H1 (cell line): ENCODE measurements around the gene NRROS. TPM values are rescaled to one million over a fixed set of nuclear protein-coding genes. Genes with fewer than 3 reads are reported as not detected.

Experiments
- ATF2 ChIP-seq: IDR thresholded peaks from 2 replicates; pipeline ENCODE4 v1.6.1; 2012; ENCODE audit warnings: low read length, inconsistent platforms
- ATF3 ChIP-seq: IDR thresholded peaks from 2 replicates; pipeline ENCODE4 v1.6.1; 2011; ENCODE audit warnings: low read depth, mild to moderate bottlenecking, low read length; ENCODE audit not compliant: insufficient read depth
- CEBPB ChIP-seq: IDR thresholded peaks from 2 replicates; pipeline ENCODE4 v1.6.1; 2012; ENCODE audit warnings: low read depth, low read length
- CTBP2 ChIP-seq: IDR thresholded peaks from 2 replicates; pipeline ENCODE4 v1.7.0; 2011; ENCODE audit warnings: borderline replicate concordance, mild to moderate bottlenecking, moderate library complexity, mixed read lengths, low read length; ENCODE audit not compliant: insufficient read depth, insufficient read length
- EGR1 ChIP-seq: IDR thresholded peaks from 2 replicates; pipeline ENCODE4 v1.6.1; 2011; ENCODE audit warnings: low read depth, low read length, borderline replicate concordance
- GABPA ChIP-seq: IDR thresholded peaks from 2 replicates; pipeline ENCODE4 v1.6.1; 2011; ENCODE audit warnings: mild to moderate bottlenecking, low read length, moderate library complexity, borderline replicate concordance; ENCODE audit not compliant: insufficient read depth
- POU5F1 ChIP-seq: IDR thresholded peaks from 2 replicates; pipeline ENCODE4 v1.6.1; 2011; ENCODE audit warnings: low read depth, mild to moderate bottlenecking, low read length, moderate library complexity
- SP4 ChIP-seq: IDR thresholded peaks from 2 replicates; pipeline ENCODE4 v1.6.1; 2012; ENCODE audit warnings: low read length, inconsistent platforms
- SUZ12 ChIP-seq: fragments of 200-600 bp; sonication (generic); IDR thresholded peaks from 2 replicates; pipeline ENCODE4 v1.6.1; 2012; ENCODE audit warnings: mild to moderate bottlenecking, inconsistent platforms, low read length, moderate library complexity, mixed read lengths
- TAF1 ChIP-seq: IDR thresholded peaks from 2 replicates; pipeline ENCODE4 v1.6.1; 2011; ENCODE audit warnings: mild to moderate bottlenecking, low read depth, low read length
- polyA plus RNA-seq, 7 experiments: library from polyadenylated mRNA; depleted of rRNA in 3 of 7; stranded (reverse) in 5 of 7; unstranded in 2 of 7; fragments of >200 nt in 5 of 7; fragments of 200-250 nt in 2 of 7; gene quantifications; 1 replicate in 5 of 7; 2 replicates in 1 of 7; 4 replicates in 1 of 7; pipeline versions ENCODE4 v1.2.1 to v1.2.3, GENCODE V29; 2011 to 2013; ENCODE audit warnings: missing spikeins in 2 of 7, mixed read lengths in 2 of 7
- total RNA-seq: library from RNA; stranded (reverse); fragmentation: NEBNext Ultra II Directional; extraction: Animal tissue kit (Norgen Biotek cat#: 25700); gene quantifications from 2 replicates; pipeline ENCODE4 v1.2.1, GENCODE V29; 2021

Gene NRROS
- total and polyA plus RNA-seq, 2 of the 8 experiments (the other 6 are each of a cell fraction or from before 2014, with no cell fraction given), result 5.3 to 7.3 TPM

- TF ChIP-seq ATF3, result no peak
- no peak for TF ChIP-seq ATF2
- TF ChIP-seq TAF1, result no peak
- no peak for TF ChIP-seq POU5F1
- no peak for TF ChIP-seq SP4
- TF ChIP-seq CTBP2, result no peak
- no peak for TF ChIP-seq GABPA
- TF ChIP-seq EGR1, result no peak
- no peak for TF ChIP-seq SUZ12
- no peak for TF ChIP-seq CEBPB
- TF ChIP-seq, all 59 proteins: peak for 0
Measured at GRCh38 chr3:196646666-196647216, 7.2 kb downstream of the NRROS start (continued).
